DOHH2 (cell line): ENCODE measurements around the gene LDLRAD4.

Experiments
- H3F3A ChIP-seq: fragments of 200-600 bp; sonication (generic), shearing (Covaris generic); 2 replicates; pipeline ENCODE4 v1.6.0; 2016; ENCODE audit warnings: antibody characterized with exemption, mild to moderate bottlenecking; ENCODE audit not compliant: control insufficient read depth, insufficient read depth
- H3K27ac ChIP-seq: fragments of 200-600 bp; sonication (generic); 2 replicates; pipeline ENCODE4 v1.5.1; 2014; ENCODE audit warnings: low read depth, mild to moderate bottlenecking, low read length, moderate library complexity
- H3K27me3 ChIP-seq: fragments of 200-600 bp; sonication (generic); 2 replicates; pipeline ENCODE4 v1.6.1; 2014; ENCODE audit warnings: mild to moderate bottlenecking, low read length, mixed read lengths; ENCODE audit not compliant: control insufficient read depth
- H3K36me3 ChIP-seq: fragments of 200-600 bp; sonication (generic); 2 replicates; pipeline ENCODE4 v1.6.1; 2014; ENCODE audit warnings: mild to moderate bottlenecking, low read length, moderate library complexity, mixed read lengths; ENCODE audit not compliant: control insufficient read depth
- H3K4me1 ChIP-seq: fragments of 200-600 bp; sonication (generic); 2 replicates; pipeline ENCODE4 v1.6.1; 2014; ENCODE audit warnings: mild to moderate bottlenecking, low read length, mixed read lengths; ENCODE audit not compliant: control insufficient read depth
- H3K4me2 ChIP-seq: fragments of 200-600 bp; sonication (generic); 2 replicates; pipeline ENCODE4 v1.6.0; 2014; ENCODE audit warnings: mild to moderate bottlenecking, low read length, moderate library complexity
- H3K4me3 ChIP-seq: fragments of 200-600 bp; sonication (generic); 2 replicates; pipeline ENCODE4 v1.5.1; 2014; ENCODE audit warnings: mild to moderate bottlenecking, low read length, mixed read lengths
- H3K79me2 ChIP-seq: fragments of 200-600 bp; sonication (generic); 2 replicates; pipeline ENCODE4 v1.6.1; 2014; ENCODE audit warnings: mild to moderate bottlenecking, low read length, mixed read lengths; ENCODE audit not compliant: control insufficient read depth
- H3K9me2 ChIP-seq: fragments of 200-600 bp; sonication (generic); replicated peaks from 2 replicates; pipeline ENCODE4 v1.6.1; 2014; ENCODE audit warnings: mild to moderate bottlenecking, low read length, mixed read lengths; ENCODE audit not compliant: control insufficient read depth
- H3K9me3 ChIP-seq: fragments of 200-600 bp; sonication (generic); 2 replicates; pipeline ENCODE4 v1.6.1; 2014; ENCODE audit warnings: antibody characterized with exemption, low read length, mixed read lengths; ENCODE audit not compliant: control insufficient read depth, insufficient read depth
- H4K20me1 ChIP-seq: fragments of 200-600 bp; sonication (generic); 2 replicates; pipeline ENCODE4 v1.6.0; 2014; ENCODE audit warnings: low read depth, mild to moderate bottlenecking, antibody characterized with exemption, low read length, moderate library complexity; ENCODE audit not compliant: control insufficient read depth, insufficient read depth
- CTCF ChIP-seq: fragments of 200-600 bp; sonication (generic); IDR thresholded peaks from one replicate; pipeline ENCODE4 v1.5.1; 2014; ENCODE audit warnings: antibody characterized with exemption, mild to moderate bottlenecking, low read depth, low read length; ENCODE audit not compliant: poor library complexity, severe bottlenecking
- EZH2phosphoT487 ChIP-seq: fragments of 200-600 bp; sonication (generic); IDR thresholded peaks from 2 replicates; pipeline ENCODE4 v1.6.1; 2017; ENCODE audit warnings: borderline replicate concordance, mild to moderate bottlenecking, antibody characterized with exemption, low read length, moderate library complexity, mixed read lengths

LDLRAD4 gene

GRCh38 chr18:13680612-13681011 is 462.1 kb downstream of the LDLRAD4 start:
- H3K27ac ChIP-seq = no peak overlapping the region
- no peak overlapping the region for H3K4me2 ChIP-seq
- no peaks in the 10 kb centered on the region for H3K27me3 ChIP-seq
- no peaks in the 10 kb centered on the region for H3F3A ChIP-seq
- H3K9me2 ChIP-seq = no peaks in the 10 kb centered on the region
- peaks cover 9% of the 10 kb centered on the region for H3K36me3 ChIP-seq
- TF ChIP-seq EZH2phosphoT487 (no peak), CTCF (peak; percentile 20)
- H4K20me1 ChIP-seq = peaks cover 9% of the 10 kb centered on the region; the same call in 1 of the 2 replicates
- H3K9me3 ChIP-seq = no peaks in the 10 kb centered on the region
- no peaks in the 10 kb centered on the region for H3K4me1 ChIP-seq
- H3K79me2 ChIP-seq = peaks cover 56% of the 10 kb centered on the region
- no peak overlapping the region for H3K4me3 ChIP-seq

DNA sequence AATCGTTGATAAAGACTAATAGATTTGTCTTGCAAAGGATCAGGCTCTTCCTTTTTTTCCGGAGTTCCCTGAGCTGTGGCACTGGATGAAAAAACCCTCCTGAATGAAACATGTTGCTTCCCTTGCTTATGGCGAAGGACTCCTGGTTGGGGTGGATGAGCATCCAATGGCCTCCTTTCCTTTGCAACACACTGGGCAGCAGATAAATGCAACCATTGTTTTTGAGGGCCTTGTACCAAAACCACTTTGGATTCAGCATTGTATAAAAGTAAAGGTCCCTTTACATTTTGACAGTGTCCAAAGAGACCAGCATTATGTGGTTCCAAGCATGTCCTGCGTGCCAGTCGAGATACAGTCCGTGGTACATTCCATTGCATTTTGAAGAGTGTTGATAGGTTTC is 463.1 kb downstream of the LDLRAD4 start:
- no peaks in the 10 kb centered on the region for H3K4me1 ChIP-seq
- H4K20me1 ChIP-seq = peaks cover 5% of the 10 kb centered on the region; the same call in 1 of the 2 replicates
- no peak overlapping the region for H3K4me3 ChIP-seq
- H3K9me3 ChIP-seq = no peaks in the 10 kb centered on the region
- H3F3A ChIP-seq = no peaks in the 10 kb centered on the region
- no peaks in the 10 kb centered on the region for H3K9me2 ChIP-seq
- TF ChIP-seq CTCF = no peak
- TF ChIP-seq EZH2phosphoT487 = no peak
- H3K79me2 ChIP-seq = peaks cover 64% of the 10 kb centered on the region
- H3K27ac ChIP-seq = no peak overlapping the region
- no peak overlapping the region for H3K4me2 ChIP-seq
- H3K27me3 ChIP-seq = no peaks in the 10 kb centered on the region
- peaks cover 9% of the 10 kb centered on the region for H3K36me3 ChIP-seq

- no peak overlapping the region for H3K27ac ChIP-seq
- no peak overlapping the region for H3K4me3 ChIP-seq
- no peaks in the 10 kb centered on the region for H3K4me1 ChIP-seq
- peaks cover 9% of the 10 kb centered on the region; the same call in 1 of the 2 replicates for H4K20me1 ChIP-seq
- peaks cover 9% of the 10 kb centered on the region for H3K36me3 ChIP-seq
- peaks cover 81% of the 10 kb centered on the region for H3K79me2 ChIP-seq
- no peaks in the 10 kb centered on the region for H3F3A ChIP-seq
- H3K9me2 ChIP-seq = no peaks in the 10 kb centered on the region
- H3K27me3 ChIP-seq = no peaks in the 10 kb centered on the region
- H3K9me3 ChIP-seq = no peaks in the 10 kb centered on the region
- TF ChIP-seq CTCF (no peak), EZH2phosphoT487 (no peak)
- H3K4me2 ChIP-seq = no peak overlapping the region
Observed at GRCh38 chr18:13684546-13684945, 466.0 kb downstream of the LDLRAD4 start.
